ENCODE data around the gene KRT73. TPM values are rescaled to one million over a fixed set of nuclear protein-coding genes. Genes with fewer than 3 reads are reported as not detected.

Gene KRT73
- total RNA-seq, 2 donors from 2014 or later: 0.36 to 1.3 TPM

- Mint-ChIP-seq H3K9me3 (no peaks in the 10 kb centered on the region), H3K27me3 (ENCODE audit: low read depth) (no peaks in the 10 kb centered on the region), H3K36me3 (ENCODE audit: insufficient read depth in 2 of 2) (no peaks in the 10 kb centered on the region), H3K27ac (no peak overlapping the region), H3K4me1 (ENCODE audit: low read depth) (peaks cover 86% of the 10 kb centered on the region), H3K4me3 (no peak overlapping the region)
- ATAC-seq (replicated peaks in 1 of 2) (no peak), DNase-seq (no peak)
These were observed 5.7 kb downstream of the KRT73 start for GRCh38 chr12:52612431-52613383.

GRCh38 chr12:52611080-52611468 is 7.3 kb downstream of the KRT73 start:
- ATAC-seq (replicated peaks in 1 of 2) (no peak), DNase-seq (no peak)
- Mint-ChIP-seq H3K27ac (no peak overlapping the region), H3K36me3 (ENCODE audit: insufficient read depth in 2 of 2) (no peaks in the 10 kb centered on the region), H3K4me3 (peak overlapping the region in 1 of 2 donors; percentile 4), H3K9me3 (no peaks in the 10 kb centered on the region), H3K4me1 (ENCODE audit: low read depth) (peaks cover 86% of the 10 kb centered on the region), H3K27me3 (ENCODE audit: low read depth) (no peaks in the 10 kb centered on the region)

GRCh38 chr12:52608826-52609630 is 9.3 kb downstream of the KRT73 start:
- Mint-ChIP-seq H3K4me1 (ENCODE audit: low read depth) (peaks cover 86% of the 10 kb centered on the region), H3K27ac (no peak overlapping the region), H3K4me3 (no peak overlapping the region), H3K27me3 (ENCODE audit: low read depth) (no peaks in the 10 kb centered on the region), H3K36me3 (ENCODE audit: insufficient read depth in 2 of 2) (no peaks in the 10 kb centered on the region), H3K9me3 (no peaks in the 10 kb centered on the region)
- ATAC-seq (replicated peaks in 1 of 2) (no peak), DNase-seq (no peak)

GRCh38 chr12:52608161-52608560 is 10.2 kb downstream of the KRT73 start:
- Mint-ChIP-seq H3K27me3 (ENCODE audit: low read depth) (no peaks in the 10 kb centered on the region), H3K9me3 (no peaks in the 10 kb centered on the region), H3K36me3 (ENCODE audit: insufficient read depth in 2 of 2) (no peaks in the 10 kb centered on the region), H3K4me1 (ENCODE audit: low read depth) (peaks cover 86% of the 10 kb centered on the region), H3K4me3 (no peak overlapping the region), H3K27ac (no peak overlapping the region)
- ATAC-seq (replicated peaks in 1 of 2): no peak
- DNase-seq: no peak

- DNase-seq: no peak
- no peaks in the 10 kb centered on the region for H3K27me3 Mint-ChIP-seq (ENCODE audit: low read depth)
- no peaks in the 10 kb centered on the region for H3K36me3 Mint-ChIP-seq (ENCODE audit: insufficient read depth in 2 of 2)
- no peak for ATAC-seq (replicated peaks in 1 of 2)
- no peak overlapping the region for H3K4me3 Mint-ChIP-seq
- peaks cover 88% of the 10 kb centered on the region for H3K4me1 Mint-ChIP-seq (ENCODE audit: low read depth)
- no peak overlapping the region for H3K27ac Mint-ChIP-seq
- no peaks in the 10 kb centered on the region for H3K9me3 Mint-ChIP-seq
These were observed 11.0 kb downstream of the KRT73 start for GRCh38 chr12:52607314-52607713.

- Mint-ChIP-seq H3K9me3 (no peaks in the 10 kb centered on the region), H3K4me3 (no peak overlapping the region), H3K27me3 (ENCODE audit: low read depth) (no peaks in the 10 kb centered on the region), H3K27ac (no peak overlapping the region), H3K4me1 (ENCODE audit: low read depth) (peaks cover 85% of the 10 kb centered on the region), H3K36me3 (ENCODE audit: insufficient read depth in 2 of 2) (no peaks in the 10 kb centered on the region)
- DNase-seq (no peak), ATAC-seq (replicated peaks in 1 of 2) (no peak)
These were observed 11.7 kb downstream of the KRT73 start for GRCh38 chr12:52606581-52607218.

GRCh38 chr12:52606096-52606495 is 12.3 kb downstream of the KRT73 start:
- Mint-ChIP-seq H3K27me3 (ENCODE audit: low read depth) (no peaks in the 10 kb centered on the region), H3K27ac (no peak overlapping the region), H3K36me3 (ENCODE audit: insufficient read depth in 2 of 2) (no peaks in the 10 kb centered on the region), H3K9me3 (no peaks in the 10 kb centered on the region), H3K4me3 (no peak overlapping the region), H3K4me1 (ENCODE audit: low read depth) (peaks cover 80% of the 10 kb centered on the region)
- no peak for DNase-seq
- no peak for ATAC-seq (replicated peaks in 1 of 2)

GRCh38 chr12:52605542-52605941 is 12.8 kb downstream of the KRT73 start:
- Mint-ChIP-seq H3K27ac (no peak overlapping the region), H3K27me3 (ENCODE audit: low read depth) (no peaks in the 10 kb centered on the region), H3K4me3 (no peak overlapping the region), H3K4me1 (ENCODE audit: low read depth) (peaks cover 75% of the 10 kb centered on the region), H3K9me3 (no peaks in the 10 kb centered on the region), H3K36me3 (ENCODE audit: insufficient read depth in 2 of 2) (no peaks in the 10 kb centered on the region)
- no peak for ATAC-seq (replicated peaks in 1 of 2)
- DNase-seq: no peak

- no peak overlapping the region for H3K27ac Mint-ChIP-seq
- DNase-seq (no peak), ATAC-seq (replicated peaks in 1 of 2) (peak; percentile 29 to 43)
- H3K4me3 Mint-ChIP-seq: peak overlapping the region in 1 of 2 donors; percentile 10
- peaks cover 68% of the 10 kb centered on the region for H3K4me1 Mint-ChIP-seq (ENCODE audit: low read depth)
- no peaks in the 10 kb centered on the region for H3K9me3 Mint-ChIP-seq
- peaks cover 2% of the 10 kb centered on the region for H3K27me3 Mint-ChIP-seq (ENCODE audit: low read depth)
- H3K36me3 Mint-ChIP-seq (ENCODE audit: insufficient read depth in 2 of 2): no peaks in the 10 kb centered on the region
These were observed 13.5 kb downstream of the KRT73 start for GRCh38 chr12:52604859-52605258.

- Mint-ChIP-seq H3K4me3 (no peak overlapping the region), H3K9me3 (no peaks in the 10 kb centered on the region), H3K27me3 (ENCODE audit: low read depth) (peaks cover 7% of the 10 kb centered on the region), H3K36me3 (ENCODE audit: insufficient read depth in 2 of 2) (no peaks in the 10 kb centered on the region), H3K4me1 (ENCODE audit: low read depth) (peaks cover 54% of the 10 kb centered on the region), H3K27ac (no peak overlapping the region)
- ATAC-seq (replicated peaks in 1 of 2) (peak; percentile 36 to 51), DNase-seq (no peak)
These were observed 15.0 kb downstream of the KRT73 start for GRCh38 chr12:52603314-52603713.

- no peak for ATAC-seq (replicated peaks in 1 of 2)
- Mint-ChIP-seq H3K4me1 (ENCODE audit: low read depth) (peaks cover 50% of the 10 kb centered on the region), H3K9me3 (no peaks in the 10 kb centered on the region), H3K36me3 (ENCODE audit: insufficient read depth in 2 of 2) (no peaks in the 10 kb centered on the region), H3K4me3 (no peak overlapping the region), H3K27ac (no peak overlapping the region), H3K27me3 (ENCODE audit: low read depth) (peaks cover 7% of the 10 kb centered on the region)
- no peak for DNase-seq
These were observed 15.8 kb downstream of the KRT73 start for GRCh38 chr12:52602552-52602951.

GRCh38 chr12:52601671-52602070 is 16.7 kb downstream of the KRT73 start:
- Mint-ChIP-seq H3K36me3 (ENCODE audit: insufficient read depth in 2 of 2) (no peaks in the 10 kb centered on the region), H3K4me1 (ENCODE audit: low read depth) (peaks cover 41% of the 10 kb centered on the region), H3K27ac (no peak overlapping the region), H3K9me3 (no peaks in the 10 kb centered on the region), H3K4me3 (no peak overlapping the region), H3K27me3 (ENCODE audit: low read depth) (peaks cover 7% of the 10 kb centered on the region)
- no peak for DNase-seq
- no peak for ATAC-seq (replicated peaks in 1 of 2)

GRCh38 chr12:52600941-52601481 is 17.3 kb downstream of the KRT73 start, which contains the start of gene KRT72:
KRT72 (minus strand) TSS chr12:52601463; CDS start chr12:52601452, 11 bp downstream.
- Mint-ChIP-seq H3K27me3 (ENCODE audit: low read depth) (peaks cover 7% of the 10 kb centered on the region), H3K4me3 (no peak within 1 kb of the TSS), H3K9me3 (no peaks in the 10 kb centered on the region), H3K27ac (no peak within 1 kb of the TSS), H3K4me1 (ENCODE audit: low read depth) (peaks cover 38% of the 10 kb centered on the region), H3K36me3 (ENCODE audit: insufficient read depth in 2 of 2) (no peaks in the 10 kb centered on the region)
- no peak for ATAC-seq (replicated peaks in 1 of 2)
- no peak for DNase-seq
